Ectodermal cell (in vitro differentiated cells): Measurements from ENCODE around the gene CFDP1.

Experiments
- H3K27ac ChIP-seq: 2 replicates; pipeline ENCODE4 v1.7.0; 2013; ENCODE audit warnings: mild to moderate bottlenecking, low read depth, low read length; ENCODE audit not compliant: insufficient read depth, poor library complexity, severe bottlenecking
- H3K27me3 ChIP-seq: 2 replicates; pipeline ENCODE4 v1.7.0; 2013; ENCODE audit warnings: mild to moderate bottlenecking, low read length; ENCODE audit not compliant: insufficient read depth, control insufficient read depth, poor library complexity, severe bottlenecking
- H3K36me3 ChIP-seq: one replicate; pipeline ENCODE4 v1.7.0; 2013; ENCODE audit warnings: low read length; ENCODE audit not compliant: control insufficient read depth, insufficient read depth
- H3K4me1 ChIP-seq: one replicate; pipeline ENCODE4 v1.7.0; 2013; ENCODE audit warnings: low read length; ENCODE audit not compliant: control insufficient read depth, insufficient read depth
- H3K4me3 ChIP-seq: 2 replicates; pipeline ENCODE4 v1.7.0; 2013; ENCODE audit warnings: low read depth, low read length, control low read depth; ENCODE audit not compliant: insufficient read depth
- H3K9me3 ChIP-seq: 2 replicates; pipeline ENCODE4 v1.7.0; 2013; ENCODE audit warnings: mild to moderate bottlenecking, low read length, moderate library complexity; ENCODE audit not compliant: control insufficient read depth
- WGBS, 2 experiments: methylation state at CpG; one replicate each; pipeline ENCODE4 v1.1.7; 2013; ENCODE audit warnings: missing lambda C conversion rate in 2 of 2; 5-methylcytosine and 5-hydroxymethylcytosine counted together

Gene CFDP1

DNA sequence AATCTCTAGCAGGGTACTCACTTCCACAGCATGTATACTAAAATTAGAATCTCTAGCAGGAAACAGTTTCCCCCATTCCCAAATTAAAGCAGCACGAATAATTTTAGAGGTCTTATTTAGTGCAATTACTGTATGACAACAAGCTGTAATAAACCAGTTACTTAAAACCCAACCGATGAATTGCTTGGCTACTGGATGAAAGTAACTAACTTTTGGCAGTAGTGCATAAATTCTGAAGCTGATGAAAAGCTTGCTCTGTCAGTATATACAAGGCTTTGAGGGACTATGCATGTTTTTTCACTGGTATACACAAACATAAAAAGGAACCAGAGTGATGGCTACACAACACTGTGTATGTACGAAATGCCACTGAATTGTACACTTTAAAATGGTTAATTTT lies 89.4 kb downstream of the CFDP1 start:
- Histone ChIP-seq H3K4me1 (peaks cover 5% of the 10 kb centered on the region), H3K27ac (no peak overlapping the region), H3K4me3 (no peak overlapping the region), H3K9me3 (no peaks in the 10 kb centered on the region), H3K27me3 (no peaks in the 10 kb centered on the region), H3K36me3 (no peaks in the 10 kb centered on the region)
- WGBS, 2 experiments, result 95 to 96% methylated on average over 2 to 3 of the region's 3 CpGs

DNA sequence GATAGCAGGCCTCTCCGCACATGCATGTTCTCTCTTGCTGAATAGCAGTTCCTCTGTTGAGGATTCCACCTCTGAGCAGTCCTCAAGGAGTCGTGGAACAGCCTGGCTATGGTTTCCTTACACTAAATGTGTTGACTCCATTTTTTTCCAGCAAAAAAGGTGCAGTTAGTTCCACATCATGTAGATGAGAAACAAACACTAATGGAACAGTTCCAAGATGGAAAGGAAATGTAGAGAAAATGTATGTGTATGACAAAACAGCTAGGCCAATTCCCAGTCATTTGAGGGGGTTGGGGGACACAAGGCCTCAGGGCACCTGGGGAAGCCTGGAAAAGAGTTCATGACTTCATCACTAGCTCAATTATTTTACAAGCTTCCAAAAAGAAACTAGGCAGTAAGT lies 90.0 kb downstream of the CFDP1 start:
- no peaks in the 10 kb centered on the region for H3K36me3 ChIP-seq
- H3K27ac ChIP-seq, result no peak overlapping the region
- no peaks in the 10 kb centered on the region for H3K9me3 ChIP-seq
- no peaks in the 10 kb centered on the region for H3K27me3 ChIP-seq
- H3K4me3 ChIP-seq, result no peak overlapping the region
- 91 to 99% methylated on average over 2 of the region's 2 CpGs for WGBS, 2 experiments
- peaks cover 5% of the 10 kb centered on the region for H3K4me1 ChIP-seq

DNA sequence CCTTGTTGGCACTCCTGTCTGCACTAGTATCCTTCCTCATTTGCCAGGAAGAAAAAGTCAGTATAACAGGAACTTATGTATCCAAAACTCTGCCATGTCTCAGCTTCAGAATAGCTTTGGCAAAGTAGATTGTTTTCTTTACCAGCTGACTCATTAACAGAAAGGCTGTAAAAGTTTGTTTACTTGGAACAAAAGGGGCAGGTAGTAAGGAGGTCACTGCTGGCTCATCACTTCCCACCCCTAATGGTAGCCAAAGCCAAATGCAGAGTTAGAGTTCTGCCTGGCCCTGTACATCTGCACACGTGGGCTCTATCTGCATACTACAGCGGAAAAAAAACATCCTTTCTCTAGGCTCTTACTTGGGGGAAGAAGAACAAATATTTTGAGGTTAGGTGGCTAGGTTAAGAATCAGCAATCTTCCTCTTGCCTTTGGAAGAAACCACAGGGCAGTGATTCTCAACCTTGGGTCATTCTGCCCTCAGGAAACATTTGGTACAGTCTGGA lies 90.9 kb downstream of the CFDP1 start:
- WGBS, 2 experiments, result 87 to 97% methylated on average over 2 of the region's 2 CpGs
- no peaks in the 10 kb centered on the region for H3K36me3 ChIP-seq
- H3K4me3 ChIP-seq, result no peak overlapping the region
- peaks cover 5% of the 10 kb centered on the region for H3K4me1 ChIP-seq
- H3K27me3 ChIP-seq, result no peaks in the 10 kb centered on the region
- no peak overlapping the region for H3K27ac ChIP-seq
- no peaks in the 10 kb centered on the region for H3K9me3 ChIP-seq

DNA sequence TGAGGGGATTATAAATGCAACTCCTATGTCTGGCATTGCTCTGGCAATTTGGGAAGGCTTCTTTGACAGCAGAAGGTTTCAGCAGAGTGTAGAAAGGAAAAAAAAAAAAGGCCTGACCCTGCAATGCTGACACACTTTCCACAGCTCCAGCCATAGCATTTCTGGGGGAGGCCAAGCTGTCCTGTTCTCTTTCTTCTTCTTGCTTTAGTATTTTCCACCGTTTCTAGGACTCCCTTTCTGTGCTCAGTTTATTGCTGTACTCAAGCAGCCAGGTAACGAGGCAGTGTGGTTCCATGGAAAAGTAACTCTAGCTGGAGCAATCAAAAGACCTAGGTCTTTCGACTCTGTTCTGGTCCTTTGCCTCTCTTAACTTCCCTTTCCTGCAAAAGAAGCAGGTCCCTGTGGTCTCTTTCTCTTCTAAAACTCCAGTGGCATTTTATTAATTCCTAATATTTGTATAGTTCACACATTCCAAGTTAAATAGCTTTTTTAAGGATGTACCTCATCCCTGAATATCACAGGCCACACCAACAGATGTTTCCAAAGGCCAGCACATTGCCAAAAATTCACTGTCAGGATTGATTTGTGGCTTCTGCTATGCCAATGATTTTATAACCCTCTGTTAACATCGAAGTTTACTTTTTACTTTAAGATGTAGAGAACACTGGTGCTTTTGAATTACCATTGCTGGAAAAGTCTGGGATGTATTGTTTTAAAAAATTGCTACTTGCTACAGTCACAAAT lies 91.6 kb downstream of the CFDP1 start:
- Histone ChIP-seq H3K9me3 (no peaks in the 10 kb centered on the region), H3K4me1 (peaks cover 5% of the 10 kb centered on the region), H3K27me3 (no peaks in the 10 kb centered on the region), H3K4me3 (no peak overlapping the region), H3K36me3 (no peaks in the 10 kb centered on the region), H3K27ac (no peak overlapping the region)
- 89 to 90% methylated on average over 4 of the region's 4 CpGs for WGBS, 2 experiments

DNA sequence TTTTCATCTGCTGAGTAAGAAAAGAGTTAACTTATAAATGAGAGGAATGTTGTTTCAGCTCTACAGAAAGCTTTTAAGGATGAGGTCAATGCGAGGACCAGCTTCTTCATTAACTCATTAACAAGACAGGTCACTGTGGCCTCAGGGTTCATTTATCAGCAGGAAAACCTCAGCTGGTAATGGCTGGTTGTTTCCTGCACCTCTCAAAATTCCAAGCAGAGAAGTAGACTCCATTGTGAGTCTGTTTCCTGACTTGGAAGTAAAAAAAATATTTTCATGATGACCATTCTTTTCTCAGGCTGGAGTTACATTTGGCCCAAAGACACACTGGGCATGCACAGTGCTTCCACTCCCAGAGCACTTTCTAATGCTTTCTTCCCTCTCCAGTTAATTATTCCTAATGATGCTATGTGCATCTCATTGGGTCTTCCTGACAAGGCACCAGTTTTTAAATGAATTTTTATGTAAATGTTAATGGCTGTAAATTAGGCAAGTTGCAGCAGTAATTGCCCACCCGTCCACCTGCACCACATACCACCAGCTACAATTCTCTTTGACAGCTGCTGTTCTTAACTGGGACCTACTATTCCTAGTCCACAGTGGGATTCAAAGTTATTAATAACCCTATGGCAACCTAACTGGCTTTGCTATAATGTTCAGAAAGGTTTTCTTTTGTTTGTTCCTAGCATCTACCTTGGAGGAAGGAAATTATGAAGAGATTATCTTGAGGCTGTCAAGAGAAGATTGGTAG lies 92.4 kb downstream of the CFDP1 start:
- no peaks in the 10 kb centered on the region for H3K9me3 ChIP-seq
- H3K4me3 ChIP-seq, result no peak overlapping the region
- no peak overlapping the region for H3K27ac ChIP-seq
- WGBS, 2 experiments, result 46 to 64% methylated on average over 2 of the region's 2 CpGs
- no peaks in the 10 kb centered on the region for H3K36me3 ChIP-seq
- H3K4me1 ChIP-seq, result peaks cover 5% of the 10 kb centered on the region
- no peaks in the 10 kb centered on the region for H3K27me3 ChIP-seq

DNA sequence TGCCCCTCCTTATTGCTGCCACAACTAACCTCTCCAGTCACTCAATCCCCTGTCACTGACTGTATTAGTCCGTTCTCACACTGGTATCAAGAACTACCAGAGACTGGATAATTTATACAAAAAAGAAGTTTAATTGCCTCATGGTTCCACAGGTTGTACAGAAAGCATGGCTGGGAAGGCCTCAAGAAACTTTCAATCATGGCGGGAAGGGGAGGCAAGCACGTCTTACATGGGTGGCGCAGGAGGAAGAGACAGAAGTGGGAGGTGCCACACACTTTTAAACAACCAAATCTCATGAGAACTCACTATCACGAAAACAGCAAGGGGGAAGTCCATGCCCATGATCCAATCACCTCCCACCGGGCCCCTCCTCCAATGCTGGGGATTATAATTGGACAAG lies 95.9 kb downstream of the CFDP1 start:
- H3K9me3 ChIP-seq, result no peaks in the 10 kb centered on the region
- WGBS, 2 experiments, result 91 to 93% methylated on average over 6 of the region's 6 CpGs
- no peak overlapping the region for H3K4me3 ChIP-seq
- no peaks in the 10 kb centered on the region for H3K27me3 ChIP-seq
- no peaks in the 10 kb centered on the region for H3K36me3 ChIP-seq
- H3K4me1 ChIP-seq, result peaks cover 5% of the 10 kb centered on the region
- no peak overlapping the region for H3K27ac ChIP-seq

DNA sequence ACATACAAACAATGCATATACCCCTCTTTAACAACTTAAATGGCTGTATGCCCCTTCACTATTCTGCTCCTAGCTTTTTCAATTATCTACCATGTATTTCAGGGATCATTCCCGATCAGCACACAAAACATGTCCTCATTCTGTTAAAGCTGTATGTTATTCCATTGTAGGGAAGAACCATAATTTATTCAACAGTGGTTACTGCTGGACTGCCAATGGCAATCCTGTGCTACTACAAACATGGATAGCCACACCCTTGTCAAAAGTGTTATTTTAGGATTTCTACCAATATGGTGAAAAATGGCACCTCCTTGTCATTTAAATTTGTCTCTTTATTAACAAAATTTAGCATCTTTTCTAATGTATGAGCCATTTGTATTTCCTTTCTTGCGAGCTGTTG lies 96.8 kb downstream of the CFDP1 start:
- Histone ChIP-seq H3K4me1 (peaks cover 2% of the 10 kb centered on the region), H3K9me3 (no peaks in the 10 kb centered on the region), H3K27me3 (no peaks in the 10 kb centered on the region), H3K36me3 (no peaks in the 10 kb centered on the region), H3K4me3 (no peak overlapping the region), H3K27ac (no peak overlapping the region)
- 96 to 97% methylated on average over 2 of the region's 2 CpGs for WGBS, 2 experiments

DNA sequence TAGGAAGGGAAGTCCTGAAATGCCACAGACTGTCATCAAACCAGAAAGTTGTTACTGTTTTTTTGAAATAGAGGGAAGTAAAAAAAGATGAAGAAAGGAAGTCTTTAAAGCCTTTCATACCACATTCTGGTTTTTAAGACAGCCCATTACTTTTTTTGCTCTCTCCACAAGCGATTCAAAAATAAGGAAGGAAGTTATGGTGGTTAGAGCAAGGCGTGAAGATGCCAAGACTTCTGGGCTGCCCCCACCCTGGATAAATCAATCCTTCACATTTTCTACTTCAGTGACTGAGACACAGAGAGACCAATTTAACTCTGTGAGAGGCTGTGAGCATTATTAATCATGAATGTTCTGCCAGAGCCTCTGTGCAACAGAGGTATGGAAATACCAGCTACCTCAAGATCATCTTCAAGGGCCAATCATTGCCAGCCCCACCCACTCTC lies 99.6 kb downstream of the CFDP1 start:
- WGBS, 2 experiments, result 100% methylated on average over 1 to 2 of the region's 2 CpGs
- Histone ChIP-seq H3K4me1 (no peaks in the 10 kb centered on the region), H3K9me3 (no peaks in the 10 kb centered on the region), H3K4me3 (no peak overlapping the region), H3K27ac (no peak overlapping the region), H3K36me3 (no peaks in the 10 kb centered on the region), H3K27me3 (no peaks in the 10 kb centered on the region)

DNA sequence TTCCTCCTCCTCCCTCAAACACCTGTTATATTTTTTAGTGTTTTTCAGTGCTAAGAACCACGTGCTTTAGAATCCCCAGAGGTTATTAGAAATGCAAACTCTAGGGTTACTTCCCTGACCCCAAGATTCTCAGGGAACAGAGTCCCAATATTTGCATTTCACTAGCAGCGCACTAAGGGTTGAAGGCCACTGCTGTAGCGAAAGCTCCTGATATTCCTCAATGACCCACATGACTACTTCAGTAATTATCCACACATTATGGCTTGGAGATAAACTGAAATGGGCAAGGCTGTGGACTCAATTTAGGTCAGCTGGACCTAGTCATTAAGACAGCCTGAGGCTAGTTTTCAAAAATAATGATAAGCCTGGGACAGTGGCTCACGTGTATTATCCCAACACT lies 103.4 kb downstream of the CFDP1 start:
- H3K9me3 ChIP-seq, result no peaks in the 10 kb centered on the region
- no peak overlapping the region for H3K27ac ChIP-seq
- H3K36me3 ChIP-seq, result no peaks in the 10 kb centered on the region
- no peak overlapping the region for H3K4me3 ChIP-seq
- no peaks in the 10 kb centered on the region for H3K27me3 ChIP-seq
- H3K4me1 ChIP-seq, result no peaks in the 10 kb centered on the region
- 88 to 91% methylated on average over 4 of the region's 4 CpGs for WGBS, 2 experiments

DNA sequence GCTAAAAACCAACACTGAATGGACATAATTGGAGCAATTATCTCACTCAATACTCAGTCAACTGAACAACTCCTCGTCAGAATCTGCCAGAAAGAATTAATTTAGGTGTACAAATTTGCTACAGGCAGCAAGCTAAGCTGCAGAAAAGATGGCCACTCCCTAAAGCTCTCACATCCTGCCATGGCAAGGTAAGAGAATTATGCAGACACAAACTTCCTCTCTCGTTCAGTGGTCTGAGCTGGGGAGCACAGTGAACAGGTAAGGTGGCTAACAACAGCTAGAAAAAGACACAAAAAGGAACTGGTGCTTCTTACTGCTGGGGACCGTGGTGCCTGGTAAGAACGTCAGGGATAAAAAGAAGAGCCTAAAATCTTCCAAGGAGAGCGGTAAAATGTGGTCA lies 107.0 kb downstream of the CFDP1 start:
- no peak overlapping the region for H3K27ac ChIP-seq

More for the DNA sequence above, 107.0 kb downstream of the CFDP1 start:
- Histone ChIP-seq H3K36me3 (no peaks in the 10 kb centered on the region), H3K27me3 (no peaks in the 10 kb centered on the region), H3K4me3 (no peak overlapping the region), H3K4me1 (peaks cover 4% of the 10 kb centered on the region), H3K9me3 (no peaks in the 10 kb centered on the region)
- WGBS, 2 experiments, result 93 to 98% methylated on average over 5 of the region's 5 CpGs
